NCI-H460 (cell line): ENCODE data around the gene PAIP1. TPM values are rescaled to one million over a fixed set of nuclear protein-coding genes. Genes with fewer than 3 reads are reported as not detected.
"Not testable (repeated sequence)": the region's sequence is repeated elsewhere in the genome, so short reads cannot be mapped to it uniquely, and the experiment has no call there.

ENCODE experiments used
- DNase-seq: peaks from one replicate; pipeline ENCODE4 v3.0.0-alpha.2; 2016; ENCODE audit warnings: low read depth; ENCODE audit errors: extremely low read depth
- total RNA-seq: library from RNA; depleted of rRNA; stranded (reverse); fragments of >200 nt; shearing (Covaris generic); gene quantifications from 2 replicates; pipeline ENCODE4 v1.2.3, GENCODE V29; 2014

PAIP1 gene
- total RNA-seq, 1 experiment from 2014 or later, result 180 TPM

GRCh38 chr5:43530648-43531047 lies 26.2 kb downstream of the PAIP1 start:
- no peak for DNase-seq

- no peak for DNase-seq
Measured at GRCh38 chr5:43523662-43524072, 33.2 kb downstream of the PAIP1 start.

GRCh38 chr5:43520615-43521014 lies 36.3 kb downstream of the PAIP1 start:
- DNase-seq, result no peak

DNA sequence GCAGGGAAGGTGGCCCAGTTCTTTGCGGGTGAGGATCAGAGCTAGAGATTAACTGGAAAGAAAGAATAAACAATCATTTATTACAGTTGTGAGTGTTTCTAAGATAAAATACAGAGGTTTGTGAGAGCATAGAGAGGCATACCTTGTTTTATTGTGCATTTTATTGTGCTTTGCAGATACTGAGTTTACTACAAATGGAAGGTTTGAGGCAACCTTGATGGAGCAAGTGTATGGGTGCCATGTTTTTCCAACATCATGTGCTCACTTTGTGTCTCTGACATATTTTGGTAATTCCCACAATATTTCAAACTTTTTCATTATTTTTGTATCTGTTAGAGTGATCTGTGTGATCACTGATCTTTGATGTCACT lies 41.2 kb downstream of the PAIP1 start:
- no peak for DNase-seq

DNA sequence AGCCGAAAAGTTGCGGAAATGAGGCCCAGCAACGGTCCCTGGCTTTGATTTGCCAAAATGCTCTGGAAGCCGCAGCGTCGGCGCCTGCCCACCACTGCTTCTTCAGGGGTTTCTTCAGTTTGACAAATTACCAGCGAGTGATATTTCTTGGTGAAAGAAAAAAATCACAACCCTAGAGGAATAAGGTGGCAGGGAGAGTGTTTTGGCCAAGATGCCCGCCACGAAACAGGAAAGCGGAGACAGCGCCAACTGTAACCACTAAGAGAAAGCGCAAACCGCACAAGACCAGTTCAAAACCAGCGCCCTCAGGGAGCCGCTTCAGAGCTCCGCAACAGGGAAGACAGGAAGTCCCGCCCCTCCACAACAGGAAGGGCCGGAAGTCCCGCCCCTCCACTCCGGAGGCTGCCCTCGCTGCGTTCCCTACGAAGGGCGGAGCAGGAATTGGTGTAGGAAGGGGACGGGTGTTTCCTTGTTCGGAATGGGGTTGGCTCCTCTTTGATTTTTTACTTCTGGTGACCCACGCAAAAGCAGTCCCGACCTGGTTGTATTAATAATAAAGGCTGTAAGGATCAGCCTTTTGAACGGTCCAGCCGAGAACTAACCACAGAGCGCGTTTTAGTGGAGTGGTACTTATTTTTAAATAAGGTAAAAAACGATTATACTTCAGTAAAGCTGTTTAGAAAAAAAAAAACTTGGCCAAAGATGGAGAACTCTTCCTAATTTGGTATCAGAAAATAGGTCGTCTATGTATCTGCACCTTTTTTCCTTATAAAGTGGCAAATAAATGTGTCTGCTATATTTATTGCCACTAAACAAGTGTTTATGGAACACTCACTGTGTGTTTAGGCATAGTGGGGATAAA lies 41.8 kb downstream of the PAIP1 start, which contains the start of gene C5orf34:
Gene C5orf34, minus strand, starts transcription at position 333 of the 862 bp plus-strand sequence. CDS start 5,809 bp downstream, outside the sequence.
- peak; percentile 95 for DNase-seq

DNA sequence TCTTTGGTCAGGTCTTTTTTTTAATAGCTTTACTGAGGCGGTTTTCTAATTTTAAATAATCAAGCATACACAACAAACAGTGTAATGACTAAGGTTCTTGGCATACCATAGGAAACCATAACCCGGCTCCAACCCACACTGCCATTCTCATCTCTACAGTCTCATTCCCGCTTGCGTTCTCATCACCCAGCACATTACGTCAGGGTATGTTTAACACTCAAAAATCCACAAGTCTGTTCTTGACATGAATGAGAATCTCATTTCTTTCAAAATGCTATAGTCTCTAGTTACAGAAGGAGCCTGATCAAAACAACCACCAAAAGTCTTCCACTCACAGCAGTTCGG lies 42.4 kb downstream of the PAIP1 start:
- DNase-seq, result peak; percentile 15

DNA sequence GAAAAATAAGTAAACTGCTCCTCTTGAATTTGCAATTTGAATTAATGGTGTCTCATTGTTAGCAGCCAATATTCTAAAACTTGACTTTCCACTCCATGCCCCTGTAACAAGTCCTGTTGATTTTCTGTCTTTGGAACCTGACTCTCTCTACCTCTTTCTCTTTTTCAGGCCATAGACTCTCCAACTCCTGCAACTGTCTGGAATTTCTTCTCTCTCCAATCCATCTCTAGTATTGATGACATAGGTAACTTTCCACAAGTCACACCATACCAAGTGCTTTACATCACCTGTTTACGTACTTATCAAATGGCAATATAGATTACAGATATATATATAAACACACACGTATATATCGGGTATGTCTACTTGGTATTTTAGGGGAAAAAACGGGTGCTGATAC lies 42.9 kb downstream of the PAIP1 start:
- DNase-seq, result no peak

DNA sequence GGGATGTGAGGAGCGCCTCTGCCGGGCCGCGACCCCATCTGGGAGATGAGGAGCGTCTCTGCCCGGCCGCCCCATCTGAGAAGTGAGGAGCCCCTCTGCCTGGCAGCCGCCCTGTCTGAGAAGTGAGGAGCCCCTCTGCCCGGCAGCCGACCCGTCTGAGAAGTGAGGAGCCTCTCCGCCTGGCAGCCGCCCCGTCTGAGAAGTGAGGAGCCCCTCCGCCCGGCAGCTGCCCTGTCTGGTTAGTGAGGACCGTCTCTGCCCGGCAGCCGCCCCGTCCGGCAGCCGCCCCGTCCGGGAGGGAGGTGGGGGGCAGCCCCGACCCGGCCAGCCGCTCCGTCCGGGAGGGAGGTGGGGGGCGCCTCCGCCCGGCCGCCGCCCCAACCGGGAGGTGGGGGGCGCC lies 45.8 kb downstream of the PAIP1 start:
- not testable (repeated sequence) for DNase-seq

GRCh38 chr5:43498581-43498980 lies 58.3 kb downstream of the PAIP1 start:
- DNase-seq, result no peak

DNA sequence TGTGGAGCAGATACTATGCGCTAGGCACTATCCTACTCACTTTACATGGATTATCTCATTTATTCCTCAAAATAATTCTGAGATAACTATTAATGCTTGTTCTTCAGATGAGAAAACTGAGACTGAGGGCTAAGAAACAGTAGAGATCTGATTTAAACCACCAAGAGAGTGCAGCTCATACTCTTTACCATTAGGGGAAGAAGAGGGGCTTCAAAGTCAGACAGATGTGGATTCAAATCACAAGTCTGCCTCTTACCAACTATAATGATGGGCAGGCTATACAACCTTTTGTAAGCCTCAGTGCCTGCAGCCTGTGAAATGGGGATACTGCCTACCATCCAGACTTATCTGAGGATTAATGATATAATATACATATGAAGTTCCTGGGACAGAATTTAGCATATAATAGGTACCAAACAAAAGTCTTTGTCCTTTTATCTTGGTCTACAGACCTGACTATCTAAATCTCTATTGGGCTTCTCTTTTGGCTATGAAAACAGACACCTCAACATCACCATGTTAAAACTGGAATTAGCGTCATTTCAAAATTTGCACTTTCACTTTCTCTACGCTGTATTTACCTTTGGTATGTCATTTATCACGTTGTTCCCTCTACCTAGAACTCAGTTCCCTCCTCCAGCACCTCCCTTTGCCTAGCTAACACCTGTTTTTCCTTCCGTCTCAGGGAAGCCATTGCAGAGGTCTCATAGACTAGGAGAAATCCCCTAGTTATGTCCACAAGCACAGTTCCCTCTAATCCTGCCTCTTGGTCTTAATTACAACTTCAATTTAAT lies 59.4 kb downstream of the PAIP1 start:
- DNase-seq, result no peak

- DNase-seq, result no peak
Measured at GRCh38 chr5:43491326-43491725, 65.6 kb downstream of the PAIP1 start.

GRCh38 chr5:43486353-43486752 lies 70.5 kb downstream of the PAIP1 start:
- no peak for DNase-seq

DNA sequence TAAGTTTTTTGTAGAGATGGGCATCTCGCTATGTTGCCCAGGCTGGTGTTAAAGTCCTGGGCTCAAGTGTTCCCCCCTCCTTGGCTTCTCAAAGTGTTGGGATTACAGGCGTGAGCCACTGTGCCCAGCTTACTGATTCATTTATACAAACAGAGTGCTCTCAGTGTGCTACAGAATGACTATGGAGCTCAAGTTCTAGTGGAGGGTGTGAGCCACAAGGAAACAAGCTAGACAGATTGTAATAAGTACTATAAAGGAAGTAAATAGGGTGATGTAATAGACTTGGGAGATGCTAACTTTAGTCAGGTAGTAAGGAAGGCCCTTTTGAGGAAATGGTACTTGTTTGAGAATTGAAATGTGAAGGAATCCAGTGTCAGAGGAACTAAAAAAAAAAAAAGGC lies 71.5 kb downstream of the PAIP1 start:
- DNase-seq, result no peak

- DNase-seq, result peak; percentile 78
Measured at GRCh38 chr5:43484106-43484849, 72.6 kb downstream of the PAIP1 start.

GRCh38 chr5:43483298-43484105 lies 73.4 kb downstream of the PAIP1 start, which contains the start of gene TMEM267:
Gene TMEM267, minus strand, starts transcription at chr5:43483865. Its CDS starts 29,896 bp downstream, at chr5:43453969.
- DNase-seq, result peak; percentile 93

DNA sequence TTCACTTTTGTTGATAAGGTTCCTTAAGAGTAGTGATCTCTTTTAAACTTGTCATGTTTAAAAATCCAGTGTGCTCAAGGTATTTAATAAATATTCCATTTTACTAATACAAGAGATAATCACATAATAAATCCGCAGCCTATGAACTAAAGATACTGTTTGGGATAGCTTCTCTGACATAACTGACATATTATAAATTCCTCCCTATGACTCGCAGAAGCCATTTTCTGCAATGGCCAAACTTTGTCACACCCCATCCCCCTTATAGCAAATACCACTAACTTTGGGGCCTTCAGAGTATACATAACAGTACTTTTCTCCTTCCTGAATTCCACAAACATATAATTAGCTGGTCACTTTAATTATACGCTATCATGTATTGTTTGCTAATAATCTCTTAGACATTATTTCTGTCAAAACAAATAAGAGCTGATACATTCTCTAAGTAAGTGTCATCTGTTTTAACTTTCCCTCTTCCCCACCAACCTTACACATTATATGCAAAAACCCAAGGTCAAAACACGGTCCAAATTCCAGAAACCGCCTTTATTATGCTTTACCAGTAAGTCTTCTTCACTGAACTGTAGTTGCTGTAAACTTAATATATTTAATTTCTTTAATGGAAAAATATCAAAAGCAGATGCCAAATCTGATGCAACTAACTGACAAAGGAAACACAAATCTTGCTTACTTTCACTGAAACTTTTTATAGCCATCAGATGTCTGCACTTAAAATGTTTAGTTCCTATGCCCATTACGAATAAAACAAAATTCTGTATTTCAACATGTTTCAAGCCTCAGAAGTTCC lies 74.2 kb downstream of the PAIP1 start:
- peak; percentile 21 for DNase-seq
